Common myeloid progenitor, CD34-positive (primary cell): Measurements from ENCODE around the gene ADAMTS10. TPM values are rescaled to one million over a fixed set of nuclear protein-coding genes. Genes with fewer than 3 reads are reported as not detected.

ENCODE experiments used
- CTCF ChIA-PET: fragments of 350-600 bp; sonication (Branson Sonifier 250); formaldehyde crosslinking; loops from one replicate; lab custom pipeline; 2021; ENCODE audit warnings: antibody characterized with exemption; lab: Charles Lee
- POLR2A ChIA-PET: fragments of 350-600 bp; sonication (Branson Sonifier 250); formaldehyde crosslinking; loops from one replicate; lab custom pipeline; 2021; ENCODE audit warnings: antibody characterized with exemption; lab: Charles Lee
- DNase-seq, 3 donors: peaks; one replicate each; pipeline versions ENCODE4 v3.0.0 to v3.0.0-alpha.2; 2013
- H3K27ac ChIP-seq, 2 experiments: 1 replicate in 1 of 2; 2 replicates in 1 of 2; pipeline ENCODE4 v1.7.0; 2013; ENCODE audit warnings: inconsistent platforms in 2 of 2, low read length in 2 of 2, mild to moderate bottlenecking in 2 of 2, low read depth in 1 of 2, moderate library complexity in 1 of 2; ENCODE audit not compliant: severe bottlenecking in 2 of 2, insufficient read depth in 1 of 2, poor library complexity in 1 of 2
- H3K27me3 ChIP-seq, 5 experiments: replicated peaks in 2 of 5; 1 replicate in 3 of 5; 2 replicates in 2 of 5; pipeline versions ENCODE4 v1.6.1 to v1.7.0; 2013; ENCODE audit warnings: low read length in 4 of 5, mild to moderate bottlenecking in 2 of 5, moderate library complexity in 2 of 5, inconsistent platforms in 1 of 5; ENCODE audit not compliant: insufficient read depth in 5 of 5, control insufficient read depth in 4 of 5
- H3K36me3 ChIP-seq, 4 experiments: 1 replicate in 2 of 4; 2 replicates in 2 of 4; pipeline versions ENCODE4 v1.6.1 to v1.7.0; 2013; ENCODE audit warnings: low read length in 3 of 4, control low read depth in 1 of 4, mild to moderate bottlenecking in 1 of 4; ENCODE audit not compliant: control insufficient read depth in 4 of 4, insufficient read depth in 4 of 4
- H3K4me1 ChIP-seq, 4 experiments: 1 replicate in 3 of 4; 2 replicates in 1 of 4; pipeline versions ENCODE4 v1.6.1 to v1.7.1; 2013; ENCODE audit warnings: low read length in 3 of 4, mild to moderate bottlenecking in 3 of 4, control low read depth in 1 of 4, inconsistent platforms in 1 of 4, moderate library complexity in 1 of 4; ENCODE audit not compliant: control insufficient read depth in 4 of 4, insufficient read depth in 4 of 4; ENCODE audit errors: control extremely low read depth in 1 of 4
- H3K4me3 ChIP-seq, 7 experiments: 1 replicate in 4 of 7; 2 replicates in 3 of 7; pipeline versions ENCODE4 v1.5.1 to v1.7.0; 2013; ENCODE audit warnings: mild to moderate bottlenecking in 7 of 7, low read length in 6 of 7, moderate library complexity in 6 of 7, inconsistent platforms in 2 of 7, low read depth in 2 of 7, control low read depth in 1 of 7; ENCODE audit not compliant: insufficient read depth in 4 of 7, control insufficient read depth in 1 of 7; ENCODE audit errors: extremely low read depth in 1 of 7
- H3K9me3 ChIP-seq, 5 experiments: 1 replicate in 4 of 5; 2 replicates in 1 of 5; pipeline versions ENCODE4 v1.6.1 to v1.7.1; 2013; ENCODE audit warnings: low read length in 4 of 5, mild to moderate bottlenecking in 2 of 5, inconsistent platforms in 1 of 5, low read depth in 1 of 5, moderate library complexity in 1 of 5; ENCODE audit not compliant: control insufficient read depth in 4 of 5, insufficient read depth in 2 of 5; ENCODE audit errors: control extremely low read depth in 1 of 5
- WGBS: methylation state at CpG from one replicate; pipeline ENCODE4 v1.1.5; 2013; ENCODE audit not compliant: insufficient coverage; 5-methylcytosine and 5-hydroxymethylcytosine counted together
- polyA plus RNA-seq: library from polyadenylated mRNA; unstranded; fragments of 120-200 nt; gene quantifications from one replicate; pipeline ENCODE4 v1.2.1, GENCODE V29; 2013

Gene ADAMTS10
- polyA plus RNA-seq: 30.1 TPM

- H3K4me1 ChIP-seq: peaks cover 0 to 35% (median 30%) of the 10 kb centered on the region in 4 experiments
- H3K9me3 ChIP-seq: no peaks in the 10 kb centered on the region
- WGBS: 0% methylated on average over 33 of the region's 74 CpGs
- peaks cover 0 to 6% (median 2%) of the 10 kb centered on the region in 4 experiments for H3K36me3 ChIP-seq
- POLR2A ChIA-PET: no interaction called here
- peak within 1 kb of the TSS; percentile 28 to 93 (median 87) for H3K4me3 ChIP-seq
- H3K27ac ChIP-seq: no peak within 1 kb of the TSS
- no peaks in the 10 kb centered on the region for H3K27me3 ChIP-seq
- CTCF ChIA-PET: no interaction called here
- DNase-seq: peak; percentile 54 to 84 (median 71)
These were observed at the start of gene ADAMTS10 for GRCh38 chr19:8610041-8610935. ADAMTS10 (minus strand) TSS chr19:8610715; CDS start chr19:8605710, 5,005 bp downstream.

- Histone ChIP-seq H3K4me3 (no peak overlapping the region), H3K4me1 (peaks cover 0 to 39% (median 23%) of the 10 kb centered on the region in 4 experiments), H3K36me3 (no peaks in the 10 kb centered on the region), H3K27ac (no peak overlapping the region), H3K27me3 (peaks cover 0 to 9% (median 0%) of the 10 kb centered on the region in 5 experiments), H3K9me3 (no peaks in the 10 kb centered on the region)
- no peak for DNase-seq
- 100% methylated on average over 4 of the region's 7 CpGs for WGBS
- ChIA-PET POLR2A (interaction anchor here (1.0 kb wide), 1 partner anchor 11 kb away, joined by 6 read pairs; no protein-coding TSS in a partner anchor), CTCF (interaction anchor here (8.2 kb wide), 1 partner anchor 33 kb away, joined by 117 read pairs; no protein-coding TSS in a partner anchor)
These were observed 49.4 kb upstream of the ADAMTS10 start for GRCh38 chr19:8659905-8660304.

- Histone ChIP-seq H3K27ac (no peak overlapping the region), H3K4me3 (no peak overlapping the region), H3K36me3 (no peaks in the 10 kb centered on the region), H3K4me1 (peaks cover 0 to 26% (median 13%) of the 10 kb centered on the region in 4 experiments), H3K27me3 (peaks cover 0 to 9% (median 0%) of the 10 kb centered on the region in 5 experiments), H3K9me3 (no peaks in the 10 kb centered on the region)
- ChIA-PET CTCF (interaction anchor here (0.8 to 8.2 kb wide), 2 partner anchors 16 to 35 kb away, joined by 3 to 117 read pairs; no protein-coding TSS in a partner anchor), POLR2A (interaction anchor here (1.2 kb wide), 1 partner anchor 9 kb away, joined by 3 read pairs; no protein-coding TSS in a partner anchor)
- DNase-seq: no peak
- WGBS: 96% methylated on average over 4 of the region's 5 CpGs
These were observed 47.4 kb upstream of the ADAMTS10 start for GRCh38 chr19:8657869-8658268.

GRCh38 chr19:8655340-8655709 is 44.8 kb upstream of the ADAMTS10 start:
- H3K4me1 ChIP-seq: peaks cover 0 to 33% (median 17%) of the 10 kb centered on the region in 4 experiments
- WGBS: 69% methylated on average over 12 of the region's 12 CpGs
- no peaks in the 10 kb centered on the region for H3K9me3 ChIP-seq
- ChIA-PET CTCF (interaction anchor here (0.9 to 8.2 kb wide), 9 partner anchors 10 to 74 kb away, joined by 3 to 117 read pairs (median 5); no protein-coding TSS in a partner anchor), POLR2A (interaction anchor here (1.0 kb wide), 1 partner anchor 39 kb away, joined by 3 read pairs; no protein-coding TSS in a partner anchor)
- H3K27ac ChIP-seq: no peak overlapping the region
- H3K27me3 ChIP-seq: peaks cover 0 to 9% (median 0%) of the 10 kb centered on the region in 5 experiments
- DNase-seq: no peak
- H3K4me3 ChIP-seq: no peak overlapping the region
- H3K36me3 ChIP-seq: no peaks in the 10 kb centered on the region

GRCh38 chr19:8654591-8655339 is 44.2 kb upstream of the ADAMTS10 start:
- peaks cover 0 to 9% (median 0%) of the 10 kb centered on the region in 5 experiments for H3K27me3 ChIP-seq
- WGBS: 7% methylated on average over 14 of the region's 15 CpGs
- DNase-seq: peak; percentile 54 to 78 (median 69)
- H3K4me3 ChIP-seq: peak overlapping the region in 3 of 7 experiments; percentile 28 to 48 (median 42)
- POLR2A ChIA-PET: interaction anchor here (1.0 kb wide), 1 partner anchor 39 kb away, joined by 3 read pairs; no protein-coding TSS in a partner anchor
- H3K9me3 ChIP-seq: no peaks in the 10 kb centered on the region
- no peak overlapping the region for H3K27ac ChIP-seq
- H3K36me3 ChIP-seq: no peaks in the 10 kb centered on the region
- peaks cover 0 to 38% (median 22%) of the 10 kb centered on the region in 4 experiments for H3K4me1 ChIP-seq
- CTCF ChIA-PET: interaction anchor here (0.7 to 8.2 kb wide), 16 partner anchors 9 to 73 kb away, joined by 3 to 117 read pairs (median 4); no protein-coding TSS in a partner anchor

GRCh38 chr19:8648240-8648639 is 37.7 kb upstream of the ADAMTS10 start:
- DNase-seq: peak in 2 of 3 donors; percentile 45 to 49
- WGBS: 100% methylated on average over 1 of the region's 6 CpGs
- Histone ChIP-seq H3K4me1 (peaks cover 0 to 36% (median 17%) of the 10 kb centered on the region in 4 experiments), H3K36me3 (no peaks in the 10 kb centered on the region), H3K27ac (no peak overlapping the region), H3K9me3 (no peaks in the 10 kb centered on the region), H3K4me3 (no peak overlapping the region), H3K27me3 (no peaks in the 10 kb centered on the region)
- CTCF ChIA-PET: interaction anchor here (1.4 kb wide), 1 partner anchor 32 kb away, joined by 4 read pairs; no protein-coding TSS in a partner anchor
- POLR2A ChIA-PET: no interaction called here
